Psoas muscle (tissue), 8 donors: ENCODE data around the gene GJA4. TPM values are rescaled to one million over a fixed set of nuclear protein-coding genes. Genes with fewer than 3 reads are reported as not detected.

Experiments
- ATAC-seq, 4 donors: fragments of 200-7000 bp; cut with Tn5 transposase; one replicate each; pipeline ENCODE4 v1.9.1; 2020; ENCODE audit warnings: moderate library complexity in 3 of 4, mild to moderate bottlenecking in 2 of 4
- DNase-seq, 2 donors: peaks; one replicate each; pipeline ENCODE4 v3.0.0-alpha.2; 2020
- H3K27ac ChIP-seq: fragments of 200-600 bp; one replicate; pipeline ENCODE4 v1.8.0; 2022
- H3K27me3 ChIP-seq, 3 donors: fragments of 200-600 bp in 1 of 3; one replicate each; pipeline versions ENCODE4 v1.6.1 to v1.8.0; 2013 to 2022; ENCODE audit warnings: low read length in 2 of 3, mild to moderate bottlenecking in 2 of 3, moderate library complexity in 1 of 3; ENCODE audit not compliant: insufficient read depth in 3 of 3
- H3K36me3 ChIP-seq, 2 donors: fragments of 200-600 bp in 1 of 2; one replicate each; pipeline versions ENCODE4 v1.6.1 to v1.8.0; 2013 to 2022; ENCODE audit warnings: low read depth in 1 of 2, mild to moderate bottlenecking in 1 of 2, moderate library complexity in 1 of 2; ENCODE audit not compliant: insufficient read depth in 1 of 2
- H3K4me1 ChIP-seq: fragments of 200-600 bp; one replicate; pipeline ENCODE4 v1.8.0; 2022
- H3K4me3 ChIP-seq: fragments of 200-600 bp; one replicate; pipeline ENCODE4 v1.8.0; 2022; ENCODE audit warnings: mild to moderate bottlenecking
- H3K9me3 ChIP-seq: fragments of 200-600 bp; one replicate; pipeline ENCODE4 v1.8.0; 2022
- WGBS, 3 donors: extraction: QIAGEN DNeasy Blood & Tissue Kit; methylation state at CpG; one replicate each; pipeline versions ENCODE4 v1.1.6 to v1.1.7; 2013; 5-methylcytosine and 5-hydroxymethylcytosine counted together
- intact Hi-C, 2 donors: fragments of 100-400 bp; cut with DNase I; formaldehyde crosslinking; loops; one replicate each; pipeline versions ENCODE4 v1.11.0 to v1.14.2; 2022
- polyA plus RNA-seq, 3 donors: library from polyadenylated mRNA; stranded (reverse); fragments of 200-250 nt; gene quantifications; one replicate each; pipeline ENCODE4 v1.2.3, GENCODE V29; 2013
- total RNA-seq, 4 donors: library from RNA; stranded (reverse); fragmentation: NEBNext Ultra II Directional in 2 of 4; extraction: Animal tissue kit (Norgen Biotek cat#: 25700) in 2 of 4; gene quantifications; one replicate each; pipeline versions ENCODE4 v1.2.1 to v1.2.4, GENCODE V29; 2021 to 2023
- TF ChIP-seq, protein P1 (sequence below): fragments of 200-600 bp; IDR thresholded peaks from one replicate; pipeline ENCODE4 v1.8.0; 2022; ENCODE audit warnings: antibody characterized with exemption
- donor health status: healthy with polysubstance abuse.
- donor health status: DM: no; HTN: no; CAD: no; lungs with moderate emphysema.
- donor health status: Bipolar disorder and iron deficiency.
- donor health status: healthy.
- donor health status: DM: yes; HTN: yes; CAD: no.
- donor health status: DM: no; HTN: no; CAD: no.
- donor health status: DM: no; HTN: no; CAD: no.
- donor health status: DM: yes; HTN: yes; CAD: no.

The GJA4 gene
- total and polyA plus RNA-seq, 7 donors = 9.1 to 19.7 (median 11.6) TPM

DNA sequence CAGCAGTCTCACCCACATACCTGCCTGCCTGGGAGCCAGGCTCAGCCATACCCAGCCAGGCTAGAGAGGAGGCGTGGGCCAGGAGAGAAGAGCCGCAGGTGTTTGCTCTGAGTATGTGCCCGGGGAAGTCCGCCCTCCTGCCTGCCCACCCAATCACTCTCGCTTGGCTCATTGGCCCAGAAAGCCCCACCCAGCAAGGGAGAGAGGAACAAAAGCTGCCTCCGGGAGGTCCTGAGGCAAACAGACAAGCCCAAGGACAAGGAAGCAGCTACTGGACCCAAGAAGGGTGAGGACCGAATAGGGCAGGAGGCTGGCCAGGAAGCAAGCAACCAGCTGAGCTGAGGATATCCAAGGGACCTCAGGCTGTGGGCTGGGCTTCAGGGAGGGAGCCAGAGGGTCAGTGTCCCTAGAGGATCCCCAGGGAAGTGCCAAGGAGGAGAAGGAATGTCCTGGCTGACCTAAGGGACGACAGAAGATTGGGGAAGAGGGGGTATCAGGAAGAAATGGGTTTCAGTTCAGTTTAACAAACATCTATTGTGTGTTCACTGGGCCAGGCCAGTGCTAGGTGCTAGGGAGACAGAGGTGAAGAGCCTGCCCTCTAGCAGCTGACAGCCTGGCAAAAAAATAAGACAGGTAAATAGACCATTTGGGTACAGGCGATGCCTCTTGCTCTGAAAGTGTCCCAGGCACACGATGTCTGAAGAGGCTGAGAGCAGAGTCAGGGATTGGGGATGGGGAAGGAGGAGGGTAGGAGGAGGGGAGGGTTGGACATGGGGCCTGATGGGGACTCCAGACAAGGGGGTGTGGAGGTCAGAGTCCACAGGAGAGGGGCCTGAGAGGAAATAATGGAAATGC, 33.1 kb upstream of the GJA4 start, which contains the start of gene GJB4:
TSS of gene GJB4 (plus strand) at position 238 of the 855 bp plus-strand sequence. CDS start 1,515 bp downstream, outside the sequence.
- no peak within 1 kb of the TSS for H3K27ac ChIP-seq
- H3K4me1 ChIP-seq = no peaks in the 10 kb centered on the region
- no peaks in the 10 kb centered on the region for H3K36me3 ChIP-seq
- H3K4me3 ChIP-seq = no peak within 1 kb of the TSS
- DNase-seq = no peak
- 50 to 54% (median 53%) methylated on average over 10 of the region's 10 CpGs for WGBS, 3 donors
- no peaks in the 10 kb centered on the region for H3K9me3 ChIP-seq
- intact Hi-C loops = no loop called here
- no peak for ATAC-seq
- H3K27me3 ChIP-seq = peaks cover 0 to 2% (median 0%) of the 10 kb centered on the region in 3 donors
- TF ChIP-seq, protein P1, sequence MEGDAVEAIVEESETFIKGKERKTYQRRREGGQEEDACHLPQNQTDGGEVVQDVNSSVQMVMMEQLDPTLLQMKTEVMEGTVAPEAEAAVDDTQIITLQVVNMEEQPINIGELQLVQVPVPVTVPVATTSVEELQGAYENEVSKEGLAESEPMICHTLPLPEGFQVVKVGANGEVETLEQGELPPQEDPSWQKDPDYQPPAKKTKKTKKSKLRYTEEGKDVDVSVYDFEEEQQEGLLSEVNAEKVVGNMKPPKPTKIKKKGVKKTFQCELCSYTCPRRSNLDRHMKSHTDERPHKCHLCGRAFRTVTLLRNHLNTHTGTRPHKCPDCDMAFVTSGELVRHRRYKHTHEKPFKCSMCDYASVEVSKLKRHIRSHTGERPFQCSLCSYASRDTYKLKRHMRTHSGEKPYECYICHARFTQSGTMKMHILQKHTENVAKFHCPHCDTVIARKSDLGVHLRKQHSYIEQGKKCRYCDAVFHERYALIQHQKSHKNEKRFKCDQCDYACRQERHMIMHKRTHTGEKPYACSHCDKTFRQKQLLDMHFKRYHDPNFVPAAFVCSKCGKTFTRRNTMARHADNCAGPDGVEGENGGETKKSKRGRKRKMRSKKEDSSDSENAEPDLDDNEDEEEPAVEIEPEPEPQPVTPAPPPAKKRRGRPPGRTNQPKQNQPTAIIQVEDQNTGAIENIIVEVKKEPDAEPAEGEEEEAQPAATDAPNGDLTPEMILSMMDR = no peak

DNA sequence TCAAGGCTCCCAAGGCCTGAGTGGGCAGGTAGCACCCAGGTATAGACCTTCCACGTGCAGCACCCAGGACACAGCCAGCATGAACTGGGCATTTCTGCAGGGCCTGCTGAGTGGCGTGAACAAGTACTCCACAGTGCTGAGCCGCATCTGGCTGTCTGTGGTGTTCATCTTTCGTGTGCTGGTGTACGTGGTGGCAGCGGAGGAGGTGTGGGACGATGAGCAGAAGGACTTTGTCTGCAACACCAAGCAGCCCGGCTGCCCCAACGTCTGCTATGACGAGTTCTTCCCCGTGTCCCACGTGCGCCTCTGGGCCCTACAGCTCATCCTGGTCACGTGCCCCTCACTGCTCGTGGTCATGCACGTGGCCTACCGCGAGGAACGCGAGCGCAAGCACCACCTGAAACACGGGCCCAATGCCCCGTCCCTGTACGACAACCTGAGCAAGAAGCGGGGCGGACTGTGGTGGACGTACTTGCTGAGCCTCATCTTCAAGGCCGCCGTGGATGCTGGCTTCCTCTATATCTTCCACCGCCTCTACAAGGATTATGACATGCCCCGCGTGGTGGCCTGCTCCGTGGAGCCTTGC, 31.5 kb upstream of the GJA4 start:
- peaks cover 0 to 6% (median 0%) of the 10 kb centered on the region in 3 donors for H3K27me3 ChIP-seq
- intact Hi-C loops = no loop called here
- WGBS, 3 donors = 89 to 94% (median 94%) methylated on average over 33 of the region's 33 CpGs
- no peak overlapping the region for H3K4me3 ChIP-seq
- H3K27ac ChIP-seq = no peak overlapping the region
- DNase-seq = no peak
- ATAC-seq = no peak
- no peaks in the 10 kb centered on the region for H3K4me1 ChIP-seq
- no peaks in the 10 kb centered on the region for H3K9me3 ChIP-seq
- H3K36me3 ChIP-seq = no peaks in the 10 kb centered on the region
- TF ChIP-seq, protein P1 = no peak

DNA sequence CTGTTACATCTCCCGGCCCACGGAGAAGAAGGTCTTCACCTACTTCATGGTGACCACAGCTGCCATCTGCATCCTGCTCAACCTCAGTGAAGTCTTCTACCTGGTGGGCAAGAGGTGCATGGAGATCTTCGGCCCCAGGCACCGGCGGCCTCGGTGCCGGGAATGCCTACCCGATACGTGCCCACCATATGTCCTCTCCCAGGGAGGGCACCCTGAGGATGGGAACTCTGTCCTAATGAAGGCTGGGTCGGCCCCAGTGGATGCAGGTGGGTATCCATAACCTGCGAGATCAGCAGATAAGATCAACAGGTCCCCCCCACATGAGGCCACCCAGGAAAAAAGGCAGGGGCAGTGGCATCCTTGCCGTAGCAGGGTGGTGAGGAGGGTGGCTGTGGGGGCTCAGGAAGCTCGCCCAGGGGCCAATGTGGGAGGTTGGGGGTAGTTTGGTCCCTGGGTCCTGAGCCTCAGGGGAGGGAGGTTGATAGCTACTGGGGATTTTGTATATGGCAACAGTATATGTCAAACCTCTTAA, 31.0 kb upstream of the GJA4 start:
- Histone ChIP-seq H3K4me1 (no peaks in the 10 kb centered on the region), H3K9me3 (no peaks in the 10 kb centered on the region), H3K27me3 (peaks cover 0 to 6% (median 0%) of the 10 kb centered on the region in 3 donors), H3K36me3 (no peaks in the 10 kb centered on the region), H3K27ac (no peak overlapping the region), H3K4me3 (no peak overlapping the region)
- WGBS, 3 donors = 81 to 87% (median 85%) methylated on average over 13 of the region's 13 CpGs
- no peak for ATAC-seq
- DNase-seq = no peak
- intact Hi-C loops = no loop called here
- TF ChIP-seq, protein P1 = no peak

DNA sequence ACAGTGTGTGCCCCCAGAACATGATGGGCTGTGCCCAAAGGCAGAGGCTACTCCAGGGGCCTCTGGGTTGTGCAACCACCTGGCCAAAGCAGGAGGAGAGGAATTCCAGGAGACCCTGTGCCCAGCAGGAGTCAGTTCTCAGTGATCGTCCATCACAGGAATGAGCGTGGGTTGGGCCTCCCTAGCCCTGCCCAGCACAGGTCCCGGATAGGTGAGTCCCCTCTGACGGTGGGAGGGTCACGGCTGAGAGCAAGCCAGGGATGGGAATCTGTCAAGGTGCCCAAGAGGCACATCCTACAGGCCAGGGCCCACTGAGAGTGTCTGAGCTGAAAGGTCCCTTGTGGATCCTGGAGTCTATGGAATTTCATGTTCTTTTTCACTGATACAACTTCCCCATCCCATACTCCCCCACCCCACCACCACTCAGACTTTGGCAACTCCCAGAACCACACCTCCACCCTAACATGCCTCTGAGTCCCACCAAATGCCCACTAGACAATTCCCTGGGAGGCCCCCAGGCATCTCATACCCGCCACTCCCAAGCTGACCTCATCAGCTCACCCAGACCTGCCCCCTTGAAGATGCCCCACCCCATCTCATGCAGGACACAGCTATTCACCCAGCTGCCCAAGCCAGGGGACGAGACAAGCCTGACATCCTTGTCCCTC, 30.2 kb upstream of the GJA4 start:
- DNase-seq (no peak), ATAC-seq (no peak)
- Histone ChIP-seq H3K4me1 (no peaks in the 10 kb centered on the region), H3K9me3 (no peaks in the 10 kb centered on the region), H3K36me3 (no peaks in the 10 kb centered on the region), H3K27me3 (peaks cover 0 to 9% (median 0%) of the 10 kb centered on the region in 3 donors), H3K4me3 (no peak overlapping the region), H3K27ac (no peak overlapping the region)
- WGBS, 3 donors = 51 to 63% (median 55%) methylated on average over 7 of the region's 7 CpGs
- TF ChIP-seq, protein P1 = no peak
- intact Hi-C loops = no loop called here
